HepG2 (cell line): ENCODE results near the gene LRRN4CL. TPM values are rescaled to one million over a fixed set of nuclear protein-coding genes. Genes with fewer than 3 reads are reported as not detected.

Experiments used
- ARHGAP35 ChIP-seq: sonication (generic); formaldehyde crosslinking; IDR thresholded peaks from 2 replicates; pipeline ENCODE4 v1.9.0; 2022; ENCODE audit warnings: mild to moderate bottlenecking, inconsistent platforms, moderate library complexity, missing genetic modification reagents, borderline replicate concordance
- ASH2L ChIP-seq: fragments of 300-600, 200-600 bp; sonication (generic); IDR thresholded peaks from 2 replicates; pipeline ENCODE4 v1.7.0; 2017; ENCODE audit warnings: low read depth, mild to moderate bottlenecking, moderate library complexity, mixed read lengths, low read length; ENCODE audit not compliant: insufficient read length
- CHCHD3 ChIP-seq: sonication (generic); formaldehyde crosslinking; IDR thresholded peaks from 2 replicates; pipeline ENCODE4 v1.8.0; 2022; ENCODE audit warnings: mild to moderate bottlenecking, missing genetic modification reagents, moderate library complexity
- DPF2 ChIP-seq: sonication (generic); formaldehyde crosslinking; IDR thresholded peaks from 2 replicates; pipeline ENCODE4 v1.4.0; 2020; ENCODE audit warnings: mild to moderate bottlenecking, low read depth, missing genetic modification reagents, borderline replicate concordance
- GATA4 ChIP-seq: sonication (generic); IDR thresholded peaks from 2 replicates; pipeline ENCODE4 v1.6.1; 2016; ENCODE audit warnings: antibody characterized with exemption, low read depth, borderline replicate concordance
- HDAC1 ChIP-seq: sonication (generic); formaldehyde crosslinking; IDR thresholded peaks from 2 replicates; pipeline ENCODE4 v1.5.1; 2020; ENCODE audit warnings: mild to moderate bottlenecking, missing genetic modification reagents
- HNRNPLL ChIP-seq: fragments of 200-400 bp; formaldehyde crosslinking; IDR thresholded peaks from 2 replicates; pipeline ENCODE4 v1.6.1; 2017; ENCODE audit warnings: mild to moderate bottlenecking, low read depth, low read length; ENCODE audit not compliant: poor library complexity, severe bottlenecking
- KDM5B ChIP-seq: sonication (generic); formaldehyde crosslinking; IDR thresholded peaks from 2 replicates; pipeline ENCODE4 v1.4.0; 2020; ENCODE audit warnings: missing genetic modification reagents, mild to moderate bottlenecking, borderline replicate concordance
- MXI1 ChIP-seq: IDR thresholded peaks from 3 replicates; pipeline ENCODE4 v1.6.1; 2012; ENCODE audit warnings: low read depth, low read length, inconsistent platforms, borderline replicate concordance
- MZF1 ChIP-seq: sonication (generic); formaldehyde crosslinking; IDR thresholded peaks from 2 replicates; pipeline ENCODE4 v1.8.1; 2023; ENCODE audit warnings: mild to moderate bottlenecking, missing genetic modification reagents, borderline replicate concordance
- NFATC3 ChIP-seq: sonication (generic); formaldehyde crosslinking; IDR thresholded peaks from 2 replicates; pipeline ENCODE4 v1.5.1; 2020; ENCODE audit warnings: mild to moderate bottlenecking, missing genetic modification reagents
- SALL1 ChIP-seq: sonication (generic); formaldehyde crosslinking; IDR thresholded peaks from 2 replicates; pipeline ENCODE4 v1.8.0; 2022; ENCODE audit warnings: mild to moderate bottlenecking, missing genetic modification reagents
- ZFX ChIP-seq: sonication (generic); formaldehyde crosslinking; IDR thresholded peaks from 2 replicates; pipeline ENCODE4 v1.4.0; 2020; ENCODE audit warnings: mild to moderate bottlenecking, low read depth, missing genetic modification reagents, moderate library complexity
- ZKSCAN5 ChIP-seq: sonication (generic); formaldehyde crosslinking; IDR thresholded peaks from 2 replicates; pipeline ENCODE4 v1.5.1; 2020; ENCODE audit warnings: mild to moderate bottlenecking, missing genetic modification reagents
- ZNF138 ChIP-seq: sonication (generic); formaldehyde crosslinking; IDR thresholded peaks from 2 replicates; pipeline ENCODE4 v1.5.0; 2020; ENCODE audit warnings: mild to moderate bottlenecking, low read depth, missing genetic modification reagents
- ZNF3 ChIP-seq: IDR thresholded peaks from 2 replicates; pipeline ENCODE4 v1.7.0; 2017; ENCODE audit warnings: inconsistent platforms
- ZNF614 ChIP-seq: IDR thresholded peaks from 2 replicates; pipeline ENCODE4 v1.6.1; 2018; ENCODE audit warnings: missing biosample characterization, missing genetic modification reagents, inconsistent platforms, borderline replicate concordance
- ZNF777 ChIP-seq: sonication (generic); formaldehyde crosslinking; IDR thresholded peaks from 2 replicates; pipeline ENCODE4 v1.4.0; 2020; ENCODE audit warnings: missing genetic modification reagents
- polyA plus RNA-seq, 8 experiments: library from polyadenylated mRNA; depleted of rRNA in 3 of 8; stranded (reverse) in 7 of 8; unstranded in 1 of 8; fragments of >200 nt; fragmentation: Illumina TruSeq in 4 of 8; extraction: Trizol in 4 of 8; gene quantifications; 2 replicates each; pipeline versions ENCODE4 v1.2.1 to v1.2.3, GENCODE V29; 2011 to 2016; ENCODE audit warnings: low read depth in 4 of 8, missing spikeins in 1 of 8, mixed read lengths in 1 of 8; ENCODE audit not compliant: insufficient read depth in 1 of 8
- total RNA-seq, 5 experiments: library from RNA; depleted of rRNA; stranded (reverse); fragments of >200 nt; fragmentation: Illumina TruSeq; extraction: Trizol; gene quantifications; 2 replicates each; pipeline ENCODE4 v1.2.3, GENCODE V29; 2016; ENCODE audit warnings: low read depth in 1 of 5
- TF ChIP-seq, protein P1 (sequence below): IDR thresholded peaks from 2 replicates; pipeline ENCODE4 v1.6.1; 2016; ENCODE audit warnings: low read depth, control low read depth
- TF ChIP-seq, protein P2 (sequence below): sonication (generic); formaldehyde crosslinking; IDR thresholded peaks from 2 replicates; pipeline ENCODE4 v1.8.0; 2022; ENCODE audit warnings: mild to moderate bottlenecking, missing genetic modification reagents, moderate library complexity
- TF ChIP-seq, protein P3 (sequence below): sonication (generic); formaldehyde crosslinking; IDR thresholded peaks from 2 replicates; pipeline ENCODE4 v1.8.1; 2023; ENCODE audit warnings: mild to moderate bottlenecking, missing genetic modification reagents
- TF ChIP-seq, protein P4 (sequence below): sonication (generic); formaldehyde crosslinking; IDR thresholded peaks from 2 replicates; pipeline ENCODE4 v1.4.0; 2020; ENCODE audit warnings: missing genetic modification reagents, mild to moderate bottlenecking, borderline replicate concordance

LRRN4CL gene
- total and polyA plus RNA-seq, 2 of the 13 experiments (the other 11 are each of a cell fraction or from before 2014, with no cell fraction given) = 0.11 TPM; not detected in 1

DNA sequence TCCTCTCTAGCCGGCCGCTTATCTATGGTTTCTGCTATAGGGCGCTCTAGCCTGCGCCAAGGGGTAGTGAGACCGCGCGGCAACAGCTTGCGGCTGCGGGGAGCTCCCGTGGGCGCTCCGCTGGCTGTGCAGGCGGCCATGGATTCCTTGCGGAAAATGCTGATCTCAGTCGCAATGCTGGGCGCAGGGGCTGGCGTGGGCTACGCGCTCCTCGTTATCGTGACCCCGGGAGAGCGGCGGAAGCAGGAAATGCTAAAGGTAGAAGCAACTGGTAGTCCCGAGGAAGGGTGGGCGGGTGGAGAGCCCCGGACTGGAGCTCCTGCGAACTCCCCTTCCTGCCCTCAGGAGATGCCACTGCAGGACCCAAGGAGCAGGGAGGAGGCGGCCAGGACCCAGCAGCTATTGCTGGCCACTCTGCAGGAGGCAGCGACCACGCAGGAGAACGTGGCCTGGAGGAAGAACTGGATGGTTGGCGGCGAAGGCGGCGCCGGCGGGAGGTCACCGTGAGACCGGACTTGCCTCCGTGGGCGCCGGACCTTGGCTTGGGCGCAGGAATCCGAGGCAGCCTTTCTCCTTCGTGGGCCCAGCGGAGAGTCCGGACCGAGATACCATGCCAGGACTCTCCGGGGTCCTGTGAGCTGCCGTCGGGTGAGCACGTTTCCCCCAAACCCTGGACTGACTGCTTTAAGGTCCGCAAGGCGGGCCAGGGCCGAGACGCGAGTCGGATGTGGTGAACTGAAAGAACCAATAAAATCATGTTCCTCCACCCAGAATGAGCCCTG is 17.5 kb downstream of the LRRN4CL start, which contains the start of the genes LBHD1 and UQCC3 (continued):
- no peak for TF ChIP-seq ZNF3
- TF ChIP-seq MXI1 = peak; percentile 24; the same call in 1 of the 3 replicates
- no peak for TF ChIP-seq DPF2 (CRISPR knock-in tag)
- TF ChIP-seq, protein P1, sequence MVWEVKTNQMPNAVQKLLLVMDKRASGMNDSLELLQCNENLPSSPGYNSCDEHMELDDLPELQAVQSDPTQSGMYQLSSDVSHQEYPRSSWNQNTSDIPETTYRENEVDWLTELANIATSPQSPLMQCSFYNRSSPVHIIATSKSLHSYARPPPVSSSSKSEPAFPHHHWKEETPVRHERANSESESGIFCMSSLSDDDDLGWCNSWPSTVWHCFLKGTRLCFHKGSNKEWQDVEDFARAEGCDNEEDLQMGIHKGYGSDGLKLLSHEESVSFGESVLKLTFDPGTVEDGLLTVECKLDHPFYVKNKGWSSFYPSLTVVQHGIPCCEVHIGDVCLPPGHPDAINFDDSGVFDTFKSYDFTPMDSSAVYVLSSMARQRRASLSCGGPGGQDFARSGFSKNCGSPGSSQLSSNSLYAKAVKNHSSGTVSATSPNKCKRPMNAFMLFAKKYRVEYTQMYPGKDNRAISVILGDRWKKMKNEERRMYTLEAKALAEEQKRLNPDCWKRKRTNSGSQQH = peak; percentile 55; the same call in 1 of the 2 replicates
- peak; percentile 78 for TF ChIP-seq SALL1 (CRISPR knock-in tag)
- no peak for TF ChIP-seq ZKSCAN5 (CRISPR knock-in tag)
- TF ChIP-seq KDM5B = peak; percentile 68
- TF ChIP-seq ASH2L = peak; percentile 95
- no peak for TF ChIP-seq ZNF614 (CRISPR knock-in tag)
- 0 out of 2 replicates have a peak, but pooled peaks have one; percentile 35 for TF ChIP-seq CHCHD3 (CRISPR knock-in tag)
- TF ChIP-seq ARHGAP35 (CRISPR knock-in tag) = 0 out of 2 replicates have a peak, but pooled peaks have one; percentile 38
- TF ChIP-seq NFATC3 (CRISPR knock-in tag) = no peak; the same call in 1 of the 2 replicates
- TF ChIP-seq, protein P2, sequence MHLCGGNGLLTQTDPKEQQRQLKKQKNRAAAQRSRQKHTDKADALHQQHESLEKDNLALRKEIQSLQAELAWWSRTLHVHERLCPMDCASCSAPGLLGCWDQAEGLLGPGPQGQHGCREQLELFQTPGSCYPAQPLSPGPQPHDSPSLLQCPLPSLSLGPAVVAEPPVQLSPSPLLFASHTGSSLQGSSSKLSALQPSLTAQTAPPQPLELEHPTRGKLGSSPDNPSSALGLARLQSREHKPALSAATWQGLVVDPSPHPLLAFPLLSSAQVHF = 0 out of 2 replicates have a peak, but pooled peaks have one; percentile 22
- peak; percentile 68; the same call in 1 of the 2 replicates for TF ChIP-seq ZFX (CRISPR knock-in tag)
- peak; percentile 68; the same call in 1 of the 2 replicates for TF ChIP-seq HDAC1 (CRISPR knock-in tag)
- TF ChIP-seq MZF1 (CRISPR knock-in tag) = 0 out of 2 replicates have a peak, but pooled peaks have one; percentile 19
- TF ChIP-seq, protein P3, sequence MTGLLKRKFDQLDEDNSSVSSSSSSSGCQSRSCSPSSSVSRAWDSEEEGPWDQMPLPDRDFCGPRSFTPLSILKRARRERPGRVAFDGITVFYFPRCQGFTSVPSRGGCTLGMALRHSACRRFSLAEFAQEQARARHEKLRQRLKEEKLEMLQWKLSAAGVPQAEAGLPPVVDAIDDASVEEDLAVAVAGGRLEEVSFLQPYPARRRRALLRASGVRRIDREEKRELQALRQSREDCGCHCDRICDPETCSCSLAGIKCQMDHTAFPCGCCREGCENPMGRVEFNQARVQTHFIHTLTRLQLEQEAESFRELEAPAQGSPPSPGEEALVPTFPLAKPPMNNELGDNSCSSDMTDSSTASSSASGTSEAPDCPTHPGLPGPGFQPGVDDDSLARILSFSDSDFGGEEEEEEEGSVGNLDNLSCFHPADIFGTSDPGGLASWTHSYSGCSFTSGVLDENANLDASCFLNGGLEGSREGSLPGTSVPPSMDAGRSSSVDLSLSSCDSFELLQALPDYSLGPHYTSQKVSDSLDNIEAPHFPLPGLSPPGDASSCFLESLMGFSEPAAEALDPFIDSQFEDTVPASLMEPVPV (CRISPR knock-in tag) = 0 out of 2 replicates have a peak, but pooled peaks have one; percentile 43
- no peak for TF ChIP-seq GATA4
- peak; percentile 42; the same call in 1 of the 2 replicates for TF ChIP-seq ZNF138 (CRISPR knock-in tag)
- TF ChIP-seq, protein P4, sequence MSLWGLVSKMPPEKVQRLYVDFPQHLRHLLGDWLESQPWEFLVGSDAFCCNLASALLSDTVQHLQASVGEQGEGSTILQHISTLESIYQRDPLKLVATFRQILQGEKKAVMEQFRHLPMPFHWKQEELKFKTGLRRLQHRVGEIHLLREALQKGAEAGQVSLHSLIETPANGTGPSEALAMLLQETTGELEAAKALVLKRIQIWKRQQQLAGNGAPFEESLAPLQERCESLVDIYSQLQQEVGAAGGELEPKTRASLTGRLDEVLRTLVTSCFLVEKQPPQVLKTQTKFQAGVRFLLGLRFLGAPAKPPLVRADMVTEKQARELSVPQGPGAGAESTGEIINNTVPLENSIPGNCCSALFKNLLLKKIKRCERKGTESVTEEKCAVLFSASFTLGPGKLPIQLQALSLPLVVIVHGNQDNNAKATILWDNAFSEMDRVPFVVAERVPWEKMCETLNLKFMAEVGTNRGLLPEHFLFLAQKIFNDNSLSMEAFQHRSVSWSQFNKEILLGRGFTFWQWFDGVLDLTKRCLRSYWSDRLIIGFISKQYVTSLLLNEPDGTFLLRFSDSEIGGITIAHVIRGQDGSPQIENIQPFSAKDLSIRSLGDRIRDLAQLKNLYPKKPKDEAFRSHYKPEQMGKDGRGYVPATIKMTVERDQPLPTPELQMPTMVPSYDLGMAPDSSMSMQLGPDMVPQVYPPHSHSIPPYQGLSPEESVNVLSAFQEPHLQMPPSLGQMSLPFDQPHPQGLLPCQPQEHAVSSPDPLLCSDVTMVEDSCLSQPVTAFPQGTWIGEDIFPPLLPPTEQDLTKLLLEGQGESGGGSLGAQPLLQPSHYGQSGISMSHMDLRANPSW = 0 out of 2 replicates have a peak, but pooled peaks have one; percentile 63
- TF ChIP-seq ZNF777 = peak; percentile 84
- TF ChIP-seq HNRNPLL = peak; percentile 100
